GM19455 (cell line): ENCODE measurements around the gene CTBP1.

ENCODE experiments used
- ATAC-seq: cut with Tn5 transposase; IDR thresholded peaks from one replicate; pipeline ENCODE4 v1.9.1; 2021; ENCODE audit not compliant: unreplicated experiment

Gene CTBP1

DNA sequence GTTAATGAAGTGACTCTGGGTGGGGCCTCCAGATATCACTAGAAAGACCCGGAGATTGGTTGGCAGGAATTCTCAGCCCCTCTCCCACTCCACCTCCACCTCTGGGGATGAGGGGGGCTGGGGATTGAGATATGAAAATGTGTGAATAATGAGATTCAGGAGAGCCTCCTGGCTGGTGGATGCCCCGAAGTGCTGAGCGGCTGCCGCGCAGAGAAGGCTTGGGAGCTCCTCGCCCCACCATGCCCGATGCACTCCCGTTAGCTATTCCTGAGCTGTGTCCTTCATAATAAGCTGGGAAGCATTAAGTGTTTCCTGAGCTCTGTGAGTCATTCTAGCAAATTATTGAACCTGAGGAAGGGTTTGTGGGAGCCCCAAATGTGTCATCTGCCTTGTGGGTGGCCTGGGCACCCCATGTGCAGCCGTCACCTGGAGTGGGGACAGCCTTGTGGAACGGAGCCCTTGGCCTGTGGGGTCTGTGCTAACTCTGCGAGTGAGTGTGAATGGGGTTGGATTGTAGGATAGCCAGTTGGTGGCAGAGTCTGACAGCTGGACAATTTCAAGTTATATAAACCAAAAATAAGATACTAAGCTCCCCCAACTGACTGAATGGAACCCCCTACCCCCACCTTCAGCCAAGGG, 36.3 kb upstream of the CTBP1 start:
- ATAC-seq = no peak

GRCh38 chr4:1283711-1284110, 34.8 kb upstream of the CTBP1 start:
- ATAC-seq = no peak

GRCh38 chr4:1279253-1279652, 30.3 kb upstream of the CTBP1 start:
- no peak for ATAC-seq

- no peak for ATAC-seq
Measured at GRCh38 chr4:1277667-1278665, 29.0 kb upstream of the CTBP1 start.

- no peak for ATAC-seq
Measured at GRCh38 chr4:1276984-1277383, 28.1 kb upstream of the CTBP1 start.

- ATAC-seq = no peak
Measured at GRCh38 chr4:1274871-1275270, 25.9 kb upstream of the CTBP1 start.

- ATAC-seq = no peak
Measured at GRCh38 chr4:1271686-1272085, 22.8 kb upstream of the CTBP1 start.

DNA sequence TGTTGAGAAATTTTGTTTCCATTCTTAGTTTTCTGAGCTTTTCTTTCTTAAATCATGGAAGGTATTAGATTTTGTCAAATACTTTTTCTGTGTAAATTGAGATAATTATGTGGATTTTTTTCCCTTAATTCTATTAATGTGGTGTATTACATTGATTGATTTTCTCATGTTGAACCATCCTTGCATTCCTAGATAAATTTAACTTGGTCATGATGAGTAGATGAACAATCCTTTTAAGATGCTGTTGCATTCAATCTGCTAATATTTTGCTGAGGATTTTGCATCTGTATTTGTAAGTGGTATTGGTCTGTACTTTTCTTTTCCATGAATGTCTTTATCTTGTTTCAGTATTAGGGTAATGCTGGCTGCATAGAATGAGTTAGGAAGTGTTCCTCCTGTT, 20.3 kb upstream of the CTBP1 start:
- ATAC-seq = no peak

DNA sequence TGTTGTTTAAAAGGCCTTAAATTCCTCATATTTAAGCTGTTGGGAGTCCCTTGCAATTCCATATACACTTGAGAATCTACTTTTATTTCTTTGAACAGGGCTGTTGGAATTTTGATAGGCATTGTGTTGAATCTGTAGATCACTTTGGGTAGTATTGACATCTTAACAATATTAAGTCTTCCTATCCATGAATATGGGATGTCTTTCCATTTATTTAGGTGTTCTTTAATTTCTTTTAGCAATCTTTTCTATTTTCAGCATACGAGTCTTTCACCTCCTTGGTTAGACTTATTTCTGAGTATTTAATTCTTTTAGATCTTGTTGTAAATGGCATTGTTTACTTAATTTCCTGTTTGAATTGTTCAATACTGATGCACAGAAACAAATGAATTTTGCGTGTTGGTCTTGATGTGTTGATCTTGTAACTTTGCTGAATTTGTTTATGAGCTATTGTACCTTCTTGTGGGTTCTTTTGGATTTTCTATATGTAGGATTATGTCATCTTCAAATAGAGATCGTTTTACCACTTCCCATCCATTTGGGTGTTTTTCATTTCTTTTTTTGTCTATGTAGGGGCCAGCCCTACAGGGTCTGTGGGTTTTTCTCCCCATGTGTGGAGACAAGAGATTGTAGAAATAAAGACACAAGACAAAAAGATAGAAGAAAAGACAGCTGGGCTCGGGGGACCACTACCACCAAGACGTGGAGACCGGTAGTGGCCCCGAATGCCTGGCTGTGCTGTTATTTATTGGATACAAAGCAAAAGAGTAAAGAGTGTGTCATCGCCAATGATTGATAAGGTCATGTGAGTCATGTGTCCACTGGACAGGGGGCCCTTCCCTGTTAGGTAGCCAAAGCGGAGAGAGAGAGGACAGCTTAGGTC, 18.2 kb upstream of the CTBP1 start:
- no peak for ATAC-seq

- no peak for ATAC-seq
Measured at GRCh38 chr4:1265351-1265750, 16.4 kb upstream of the CTBP1 start.

- no peak for ATAC-seq
Measured at GRCh38 chr4:1264942-1265341, 16.0 kb upstream of the CTBP1 start.

GRCh38 chr4:1261107-1261928, 12.4 kb upstream of the CTBP1 start:
- ATAC-seq = no peak

DNA sequence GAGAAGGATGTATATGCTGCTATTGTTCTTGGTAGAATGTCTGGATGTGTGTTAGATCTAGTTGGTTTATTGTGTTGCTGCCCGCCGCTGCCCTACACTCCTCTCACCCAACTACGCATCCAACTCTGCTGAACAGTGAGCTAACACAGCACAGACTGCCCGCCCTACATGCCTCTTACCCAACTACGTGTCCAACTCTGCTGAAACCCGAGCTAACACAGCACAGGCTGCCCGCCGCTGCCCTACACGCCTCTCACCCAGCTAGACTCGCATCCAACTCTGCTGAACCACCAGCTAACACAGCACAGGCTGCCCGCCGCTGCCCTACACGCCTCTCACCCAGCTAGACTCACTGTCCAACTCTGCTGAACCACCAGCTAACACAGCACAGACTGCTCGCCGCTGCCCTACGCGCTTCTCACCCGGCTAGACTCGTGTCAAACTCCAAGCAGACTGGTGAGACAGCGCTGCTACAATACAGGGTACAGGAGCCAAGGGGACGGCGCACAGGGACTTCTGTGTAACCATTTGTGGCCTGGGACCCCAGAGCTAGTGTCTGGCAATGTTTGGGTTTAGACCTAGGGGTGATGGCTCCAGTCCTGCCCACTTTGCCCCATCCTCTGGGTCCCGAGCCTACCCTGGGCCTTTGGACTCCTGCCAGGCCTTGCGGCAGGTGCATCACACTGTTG, 11.6 kb upstream of the CTBP1 start:
- no peak for ATAC-seq

DNA sequence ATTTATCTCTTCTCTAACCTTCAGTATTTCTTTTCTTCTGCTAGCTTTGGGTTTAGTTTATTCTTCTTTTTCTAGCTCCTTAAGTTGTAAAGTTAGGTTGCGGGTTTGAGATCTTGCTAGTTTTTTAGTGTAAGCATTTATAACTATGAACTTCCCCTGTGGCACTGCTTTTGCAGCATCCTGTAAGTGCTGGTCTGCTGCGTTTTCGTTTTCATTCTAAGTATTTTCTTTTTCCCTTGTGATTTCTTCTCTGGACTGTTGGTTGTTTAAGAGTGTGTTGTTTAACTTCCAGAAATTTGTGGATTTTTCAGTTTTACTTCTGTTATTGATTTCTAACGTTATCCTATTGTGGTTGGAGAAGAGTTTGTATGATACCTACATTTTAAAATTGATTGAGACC, 11.0 kb upstream of the CTBP1 start:
- ATAC-seq = no peak

- no peak for ATAC-seq
Measured at GRCh38 chr4:1258457-1258856, 9.5 kb upstream of the CTBP1 start.

DNA sequence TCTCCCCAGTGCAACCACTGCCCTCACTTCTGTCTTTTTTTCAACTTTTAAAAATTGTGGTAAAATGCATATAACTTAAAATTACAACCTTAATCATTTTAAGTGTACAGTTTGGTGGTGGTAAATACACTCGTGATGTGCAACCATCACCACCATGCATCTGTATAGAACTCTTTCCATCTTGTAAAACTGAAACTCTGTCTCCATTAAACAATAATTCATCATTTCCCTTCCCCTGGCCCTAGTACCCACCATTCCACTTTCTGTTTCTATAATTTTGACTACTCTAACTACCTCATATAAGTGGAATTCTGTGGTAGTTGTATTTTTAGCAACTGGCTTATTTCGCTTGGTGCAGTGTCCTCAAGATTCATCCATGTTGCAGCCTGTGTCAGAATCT, 6.8 kb upstream of the CTBP1 start:
- no peak for ATAC-seq

- ATAC-seq = no peak
Measured at GRCh38 chr4:1255151-1255550, 6.2 kb upstream of the CTBP1 start.

DNA sequence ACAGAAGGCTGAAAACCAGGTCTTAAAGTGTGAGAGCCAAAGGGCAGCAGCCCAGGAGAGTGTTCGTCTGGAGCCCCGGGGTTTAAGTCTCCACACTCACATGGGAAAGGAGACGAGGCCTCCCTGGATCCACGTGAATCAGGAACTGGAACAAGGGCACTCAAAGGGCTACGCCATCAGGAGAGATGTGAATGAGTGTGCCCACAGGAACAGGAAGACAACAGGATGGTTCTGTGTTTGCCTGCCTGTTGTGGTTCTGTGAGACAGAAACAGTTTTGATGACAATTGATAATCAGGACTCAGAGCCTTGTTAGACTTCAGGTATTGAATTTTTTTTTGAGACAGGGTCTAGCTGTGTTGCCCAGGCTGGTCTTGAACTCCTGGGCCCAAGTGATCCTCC, 4.9 kb upstream of the CTBP1 start:
- no peak for ATAC-seq

DNA sequence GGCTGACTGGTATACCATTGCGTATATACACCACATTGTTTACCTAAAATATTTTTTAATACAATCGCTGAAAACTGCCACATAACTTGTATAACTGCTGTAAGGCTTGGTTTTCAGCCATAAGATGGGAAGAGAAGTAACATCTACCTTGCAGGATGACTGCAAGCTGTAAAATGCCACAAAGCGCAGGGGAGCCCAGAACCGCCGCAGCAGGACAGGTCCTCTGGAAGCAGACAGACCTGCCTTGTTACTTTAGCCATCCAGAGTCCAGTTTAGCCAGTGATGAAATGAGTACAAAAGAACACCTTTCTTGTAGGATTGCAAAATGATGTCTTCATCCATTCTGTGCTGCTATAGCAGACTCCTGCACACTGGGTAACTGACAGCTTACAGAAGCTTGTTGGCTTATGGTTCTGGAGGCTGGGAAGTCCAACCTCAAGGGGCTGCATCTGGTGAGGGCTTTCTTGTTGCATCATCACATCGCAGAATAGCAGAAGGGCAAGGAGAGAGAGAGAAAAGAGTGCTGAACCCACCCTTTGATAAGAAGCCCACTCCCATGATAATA, 4.1 kb upstream of the CTBP1 start:
- no peak for ATAC-seq

GRCh38 chr4:1251773-1252066, 2.8 kb upstream of the CTBP1 start:
- no peak for ATAC-seq
